ENCODE results near the gene PXMP4. TPM values are rescaled to one million over a fixed set of nuclear protein-coding genes. Genes with fewer than 3 reads are reported as not detected.

The PXMP4 gene
- total RNA-seq, 2 experiments from 2014 or later: 3.6 to 4.1 TPM

DNA sequence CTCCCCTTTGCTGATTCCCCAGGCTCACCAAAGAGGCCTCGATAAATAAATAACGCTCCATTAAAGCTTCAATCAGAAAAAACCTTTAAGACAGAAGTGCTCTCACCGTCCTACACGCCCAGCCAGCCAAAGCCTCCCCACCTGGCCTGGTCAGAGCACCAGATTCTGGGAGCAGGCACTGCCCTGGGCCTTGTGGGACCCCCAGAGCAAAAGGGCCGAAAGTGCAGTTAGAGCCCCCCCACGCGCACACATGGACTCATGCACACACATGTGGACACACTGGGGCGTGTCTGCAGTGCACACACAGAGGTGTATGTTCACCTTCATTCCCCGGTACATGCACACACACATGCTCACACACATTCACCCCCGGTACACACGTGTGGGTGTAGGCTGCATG lies 44.0 kb downstream of the PXMP4 start:
- H3K27ac ChIP-seq (ENCODE audit: low read depth in 1 of 2, low read length in 2 of 2): no peak overlapping the region
- DNase-seq (no peak), ATAC-seq (ENCODE audit: poor library complexity) (no peak)
- no peaks in the 10 kb centered on the region for H3K9me3 ChIP-seq (ENCODE audit: control insufficient read depth in 1 of 2, insufficient read depth in 1 of 2, low read length in 2 of 2)
- no peaks in the 10 kb centered on the region for H3K36me3 ChIP-seq (ENCODE audit: insufficient read depth, low read length)
- H3K27me3 Mint-ChIP-seq: no peaks in the 10 kb centered on the region
- H3K27ac Mint-ChIP-seq: no peak overlapping the region
- no peaks in the 10 kb centered on the region for H3K27me3 ChIP-seq (ENCODE audit: control insufficient read depth in 1 of 2, insufficient read depth in 2 of 2, low read length in 2 of 2)
- no peaks in the 10 kb centered on the region for H3K9me3 Mint-ChIP-seq
- H3K36me3 Mint-ChIP-seq (ENCODE audit: low read depth): no peaks in the 10 kb centered on the region
- H3K4me1 Mint-ChIP-seq (ENCODE audit: low read depth): peaks cover 50% of the 10 kb centered on the region
- peaks cover 75% of the 10 kb centered on the region for H3K4me1 ChIP-seq (ENCODE audit: insufficient read depth, low read length)
- ChIA-PET POLR2A (interaction anchor here (1.5 kb wide), 1 partner anchor 44 kb away, joined by 6 read pairs; the partner anchor contains the start of gene PXMP4), CTCF (no interaction called here)
- peak overlapping the region; percentile 42 for H3K4me3 Mint-ChIP-seq
- no peak overlapping the region for H3K4me3 ChIP-seq (ENCODE audit: low read length)
- intact Hi-C loops (cut with DNase I, micrococcal nuclease): no loop called here
- TF ChIP-seq, protein P1, sequence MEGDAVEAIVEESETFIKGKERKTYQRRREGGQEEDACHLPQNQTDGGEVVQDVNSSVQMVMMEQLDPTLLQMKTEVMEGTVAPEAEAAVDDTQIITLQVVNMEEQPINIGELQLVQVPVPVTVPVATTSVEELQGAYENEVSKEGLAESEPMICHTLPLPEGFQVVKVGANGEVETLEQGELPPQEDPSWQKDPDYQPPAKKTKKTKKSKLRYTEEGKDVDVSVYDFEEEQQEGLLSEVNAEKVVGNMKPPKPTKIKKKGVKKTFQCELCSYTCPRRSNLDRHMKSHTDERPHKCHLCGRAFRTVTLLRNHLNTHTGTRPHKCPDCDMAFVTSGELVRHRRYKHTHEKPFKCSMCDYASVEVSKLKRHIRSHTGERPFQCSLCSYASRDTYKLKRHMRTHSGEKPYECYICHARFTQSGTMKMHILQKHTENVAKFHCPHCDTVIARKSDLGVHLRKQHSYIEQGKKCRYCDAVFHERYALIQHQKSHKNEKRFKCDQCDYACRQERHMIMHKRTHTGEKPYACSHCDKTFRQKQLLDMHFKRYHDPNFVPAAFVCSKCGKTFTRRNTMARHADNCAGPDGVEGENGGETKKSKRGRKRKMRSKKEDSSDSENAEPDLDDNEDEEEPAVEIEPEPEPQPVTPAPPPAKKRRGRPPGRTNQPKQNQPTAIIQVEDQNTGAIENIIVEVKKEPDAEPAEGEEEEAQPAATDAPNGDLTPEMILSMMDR (IDR thresholded peaks at IDR 0.05): no peak

DNA sequence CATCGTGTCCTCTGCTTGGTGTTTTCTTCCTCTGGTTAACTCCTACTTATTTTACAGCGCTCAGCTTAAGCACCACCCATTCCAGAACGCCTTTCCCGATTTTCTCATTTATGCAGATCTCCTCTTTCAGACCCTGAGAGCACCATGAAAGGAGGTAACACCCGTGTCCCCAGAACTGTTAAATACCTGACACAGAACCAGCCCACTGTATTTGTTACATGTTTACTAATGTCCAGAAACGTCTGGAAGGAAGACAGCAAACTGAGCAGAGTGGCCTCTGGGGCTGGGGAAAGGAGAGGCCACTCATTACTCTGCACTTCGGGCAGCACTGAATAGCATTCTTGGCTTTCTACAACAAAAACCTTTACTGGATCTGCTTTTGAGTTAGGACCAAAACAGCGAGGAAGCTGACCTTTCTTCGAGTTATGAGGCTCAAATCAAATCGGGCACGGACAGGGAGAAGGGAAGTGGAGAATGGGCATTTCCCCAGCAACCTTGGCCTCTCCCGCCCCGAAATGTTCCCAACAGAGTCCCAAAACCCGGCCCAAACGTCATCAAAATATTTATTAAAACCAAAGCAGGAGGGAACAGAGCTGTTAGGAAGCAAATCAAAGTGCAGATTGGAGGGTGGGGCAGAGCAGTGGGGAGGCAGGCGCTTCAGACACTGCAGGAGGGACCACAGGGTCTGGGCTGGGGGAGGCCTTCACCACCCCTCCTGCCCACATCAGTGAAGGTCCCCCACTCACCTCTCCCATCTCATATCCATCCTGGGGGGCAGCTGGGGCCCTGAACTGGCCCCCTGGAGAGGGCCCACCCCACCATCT lies 44.8 kb downstream of the PXMP4 start:
- Histone ChIP-seq H3K4me3 (ENCODE audit: low read length) (no peak overlapping the region), H3K27me3 (ENCODE audit: control insufficient read depth in 1 of 2, insufficient read depth in 2 of 2, low read length in 2 of 2) (no peaks in the 10 kb centered on the region), H3K9me3 (ENCODE audit: control insufficient read depth in 1 of 2, insufficient read depth in 1 of 2, low read length in 2 of 2) (no peaks in the 10 kb centered on the region), H3K4me1 (ENCODE audit: insufficient read depth, low read length) (peaks cover 69% of the 10 kb centered on the region), H3K27ac (ENCODE audit: low read depth in 1 of 2, low read length in 2 of 2) (no peak overlapping the region), H3K36me3 (ENCODE audit: insufficient read depth, low read length) (no peaks in the 10 kb centered on the region)
- ChIA-PET POLR2A (interaction anchor here (0.6 to 1.5 kb wide), 2 partner anchors 45 to 417 kb away, joined by 3 to 6 read pairs; partner anchors contain the start of gene PXMP4), CTCF (no interaction called here)
- peak overlapping the region; percentile 88 for H3K4me3 Mint-ChIP-seq
- no peaks in the 10 kb centered on the region for H3K27me3 Mint-ChIP-seq
- DNase-seq (no peak), ATAC-seq (ENCODE audit: poor library complexity) (no peak)
- no peaks in the 10 kb centered on the region for H3K36me3 Mint-ChIP-seq (ENCODE audit: low read depth)
- peak overlapping the region; percentile 40 for H3K27ac Mint-ChIP-seq
- no peaks in the 10 kb centered on the region for H3K9me3 Mint-ChIP-seq
- H3K4me1 Mint-ChIP-seq (ENCODE audit: low read depth): peaks cover 46% of the 10 kb centered on the region
- TF ChIP-seq, protein P1 (IDR thresholded peaks at IDR 0.05): no peak
- intact Hi-C loops (cut with DNase I, micrococcal nuclease): no loop called here

DNA sequence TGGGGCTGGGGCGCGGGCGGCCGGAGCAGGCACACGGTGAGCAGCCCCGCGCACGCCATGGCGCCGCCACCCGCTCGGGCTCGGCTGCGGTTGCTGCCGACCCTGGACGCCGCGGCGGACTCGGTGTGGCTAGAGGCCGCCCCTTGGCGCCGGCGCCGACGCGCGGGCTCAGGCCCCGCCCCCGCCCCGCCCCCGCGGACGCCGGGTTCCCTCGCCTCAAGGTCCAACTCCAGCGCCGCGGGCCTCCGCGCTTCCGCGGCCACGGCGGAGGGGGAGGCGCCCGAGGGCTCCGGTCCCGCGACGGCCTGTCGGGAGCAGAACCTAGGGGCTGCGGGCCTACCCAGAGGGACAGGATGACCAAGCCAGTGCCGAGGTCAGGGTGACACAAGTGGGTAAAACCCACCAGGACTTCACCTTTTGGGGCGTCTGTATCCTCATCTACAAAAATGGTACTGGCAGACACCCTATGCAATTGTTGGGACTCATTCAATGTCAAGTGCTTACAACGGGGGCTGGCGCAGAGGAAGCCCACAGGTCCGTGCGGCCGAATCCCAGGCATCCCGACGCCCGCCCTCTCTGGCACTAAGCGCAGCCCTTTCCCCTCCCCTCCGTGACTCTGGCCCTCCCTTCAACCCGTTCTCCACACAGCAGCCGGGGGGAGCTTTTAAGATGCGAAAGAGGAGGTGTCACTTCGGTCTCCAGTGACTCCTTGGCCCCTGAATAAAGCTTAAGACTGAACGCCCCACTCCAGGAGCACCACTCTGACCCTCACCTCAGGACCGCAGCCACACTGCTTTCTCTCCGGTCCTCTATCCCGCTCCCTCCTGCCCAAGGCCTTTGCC lies 45.6 kb downstream of the PXMP4 start, which contains the start of gene NECAB3:
Gene NECAB3 (minus strand): TSS at position 135 of the 842 bp plus-strand sequence. CDS start 76 bp downstream, at position 59.
- DNase-seq: peak in 10 of 14 experiments; percentile 29 to 78 (median 62)
- CTCF ChIA-PET: no interaction called here

More for the DNA sequence above, 45.6 kb downstream of the PXMP4 start, which contains the start of gene NECAB3:
- Mint-ChIP-seq H3K4me1 (ENCODE audit: low read depth) (peaks cover 42% of the 10 kb centered on the region), H3K9me3 (no peaks in the 10 kb centered on the region), H3K27ac (peak within 1 kb of the TSS; percentile 67), H3K4me3 (peak within 1 kb of the TSS; percentile 88), H3K27me3 (no peaks in the 10 kb centered on the region), H3K36me3 (ENCODE audit: low read depth) (no peaks in the 10 kb centered on the region)
- Histone ChIP-seq H3K4me3 (ENCODE audit: low read length) (peak within 1 kb of the TSS; percentile 65), H3K27me3 (ENCODE audit: control insufficient read depth in 1 of 2, insufficient read depth in 2 of 2, low read length in 2 of 2) (no peaks in the 10 kb centered on the region), H3K4me1 (ENCODE audit: insufficient read depth, low read length) (peaks cover 61% of the 10 kb centered on the region), H3K9me3 (ENCODE audit: control insufficient read depth in 1 of 2, insufficient read depth in 1 of 2, low read length in 2 of 2) (no peaks in the 10 kb centered on the region), H3K36me3 (ENCODE audit: insufficient read depth, low read length) (no peaks in the 10 kb centered on the region), H3K27ac (ENCODE audit: low read depth in 1 of 2, low read length in 2 of 2) (no peak within 1 kb of the TSS)
- ATAC-seq (ENCODE audit: poor library complexity): peak; percentile 60
- intact Hi-C loops (cut with DNase I, micrococcal nuclease): no loop called here
- TF ChIP-seq, protein P1 (IDR thresholded peaks at IDR 0.05): no peak
- POLR2A ChIA-PET: interaction anchor here (0.6 to 1.5 kb wide), 2 partner anchors 46 to 417 kb away, joined by 3 to 6 read pairs; partner anchors contain the start of gene PXMP4
